GM20000 (cell line): ENCODE measurements around the gene SYT1.
"Not testable (repeated sequence)": the region's sequence is repeated elsewhere in the genome, so short reads cannot be mapped to it uniquely, and the experiment has no call there.

Experiments used
- DNase-seq: peaks from one replicate; pipeline ENCODE4 v3.0.0; 2012; ENCODE audit warnings: low spot score
- CTCF ChIP-seq: IDR thresholded peaks from 2 replicates; pipeline ENCODE4 v1.5.1; 2012; ENCODE audit warnings: mild to moderate bottlenecking, control low read depth; ENCODE audit errors: extremely low read depth, missing control alignments

SYT1 gene

DNA sequence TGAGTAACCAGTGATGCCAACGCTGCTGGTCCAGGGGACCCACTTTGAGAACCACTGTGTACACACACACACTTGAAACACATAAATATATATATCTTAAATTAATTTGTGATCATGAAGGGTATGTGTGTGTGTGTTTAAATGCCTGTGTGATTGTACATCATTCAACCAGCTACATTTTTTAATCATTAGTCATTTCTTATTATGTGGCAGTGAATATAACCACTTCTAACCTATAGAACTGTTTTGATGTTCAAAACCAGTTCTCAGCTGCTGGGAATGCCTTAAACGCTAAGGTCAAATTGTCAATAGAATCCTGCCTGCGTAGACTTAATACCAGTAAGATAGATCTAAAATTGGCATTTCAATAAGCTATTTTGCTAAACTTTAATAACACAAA, 330.0 kb downstream of the SYT1 start:
- no peak for DNase-seq
- TF ChIP-seq CTCF, result no peak

GRCh38 chr12:79199166-79199565, 334.6 kb downstream of the SYT1 start:
- TF ChIP-seq CTCF, result no peak
- no peak for DNase-seq

- TF ChIP-seq CTCF, result no peak
- DNase-seq, result no peak
Measured at GRCh38 chr12:79200176-79200575, 335.6 kb downstream of the SYT1 start.

GRCh38 chr12:79203058-79203647, 338.6 kb downstream of the SYT1 start:
- no peak for DNase-seq
- no peak for TF ChIP-seq CTCF

- TF ChIP-seq CTCF, result no peak
- no peak for DNase-seq
Measured at GRCh38 chr12:79206871-79207270, 342.3 kb downstream of the SYT1 start.

- not testable (repeated sequence) for DNase-seq
Measured at GRCh38 chr12:79210403-79210802, 345.8 kb downstream of the SYT1 start.

GRCh38 chr12:79217306-79217705, 352.7 kb downstream of the SYT1 start:
- no peak for DNase-seq
- no peak for TF ChIP-seq CTCF

GRCh38 chr12:79223210-79223609, 358.6 kb downstream of the SYT1 start:
- no peak for DNase-seq
- no peak for TF ChIP-seq CTCF
